Small intestine (tissue), 7 donors: ENCODE results near the gene PIEZO2. TPM values are rescaled to one million over a fixed set of nuclear protein-coding genes. Genes with fewer than 3 reads are reported as not detected.
A peak's percentile ranks its signal among the peaks of the same experiment; 100 is the strongest.

Experiments used
- DNase-seq, 2 donors: peaks; one replicate each; pipeline versions ENCODE4 v3.0.0 to v3.0.0-alpha.2; 2013
- FAIRE-seq: peaks from 2 replicates; lab custom pipeline; 2012; peaks lifted over from hg19 to GRCh38; lab: Jason Lieb, UNC
- H3K27ac ChIP-seq, 3 donors: one replicate each; pipeline ENCODE4 v1.5.1; 2013; ENCODE audit warnings: low read length in 2 of 3, mild to moderate bottlenecking in 2 of 3, control low read depth in 1 of 3, inconsistent platforms in 1 of 3, low read depth in 1 of 3, moderate library complexity in 1 of 3
- H3K27me3 ChIP-seq, 3 donors: one replicate each; pipeline ENCODE4 v1.6.1; 2013; ENCODE audit warnings: low read length in 3 of 3, inconsistent platforms in 1 of 3; ENCODE audit not compliant: control insufficient read depth in 3 of 3, insufficient read depth in 3 of 3
- H3K36me3 ChIP-seq, 3 donors: one replicate each; pipeline ENCODE4 v1.6.1; 2013; ENCODE audit warnings: low read length in 3 of 3, inconsistent platforms in 1 of 3, low read depth in 1 of 3, mild to moderate bottlenecking in 1 of 3, moderate library complexity in 1 of 3; ENCODE audit not compliant: control insufficient read depth in 3 of 3, insufficient read depth in 2 of 3
- H3K4me1 ChIP-seq, 3 donors: one replicate each; pipeline ENCODE4 v1.6.1; 2013; ENCODE audit warnings: low read length in 2 of 3, inconsistent platforms in 1 of 3, low read depth in 1 of 3, mild to moderate bottlenecking in 1 of 3, moderate library complexity in 1 of 3; ENCODE audit not compliant: control insufficient read depth in 3 of 3, insufficient read depth in 2 of 3
- H3K4me3 ChIP-seq, 3 donors: one replicate each; pipeline ENCODE4 v1.5.1; 2013; ENCODE audit warnings: low read length in 3 of 3, control low read depth in 1 of 3, inconsistent platforms in 1 of 3, low read depth in 1 of 3, mild to moderate bottlenecking in 1 of 3, moderate library complexity in 1 of 3
- H3K9me3 ChIP-seq, 2 donors: one replicate each; pipeline ENCODE4 v1.6.1; 2013; ENCODE audit warnings: low read depth in 1 of 2, low read length in 1 of 2; ENCODE audit not compliant: control insufficient read depth in 2 of 2, insufficient read depth in 1 of 2
- WGBS, 3 donors: extraction: QIAGEN DNeasy Blood & Tissue Kit; methylation state at CpG; one replicate each; pipeline ENCODE4 v1.1.7; 2013; 5-methylcytosine and 5-hydroxymethylcytosine counted together
- polyA plus RNA-seq, 4 donors: library from polyadenylated mRNA; stranded (reverse) in 3 of 4; unstranded in 1 of 4; fragments of 200-250 nt in 3 of 4; fragments of 120-200 nt in 1 of 4; gene quantifications; one replicate each; pipeline versions ENCODE4 v1.2.1 to v1.2.3, GENCODE V29; 2013
- donor health status: healthy with polysubstance abuse.
- donor health status: control.
- donor health status: control.
- donor health status: Bipolar disorder and iron deficiency.
- donor health status: healthy.

Gene PIEZO2
- polyA plus RNA-seq, 4 donors, result 0.81 to 30.2 (median 1.8) TPM; not detected in 1

DNA sequence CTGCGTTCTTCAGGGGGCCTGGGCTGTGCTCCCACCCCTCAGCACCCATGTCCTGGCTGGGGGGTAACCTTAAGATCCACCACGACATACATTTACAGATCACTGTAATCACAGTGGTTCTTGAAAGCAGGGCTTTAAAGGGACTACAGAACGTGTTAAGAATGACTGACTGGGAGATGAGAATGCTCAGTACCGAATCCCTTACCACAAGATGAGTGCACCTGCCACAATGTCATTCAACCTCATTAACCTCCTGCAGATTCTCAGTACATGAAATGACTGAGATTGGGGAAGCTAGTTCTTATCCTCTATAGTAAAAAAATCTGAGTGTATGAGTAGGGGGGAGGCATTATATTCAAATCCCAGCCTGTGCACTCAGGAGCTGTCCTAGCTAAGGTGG lies 10.5 kb upstream of the PIEZO2 start:
- DNase-seq, result no peak
- FAIRE-seq, result no peak
- no peaks in the 10 kb centered on the region for H3K9me3 ChIP-seq
- H3K36me3 ChIP-seq, result no peaks in the 10 kb centered on the region
- no peaks in the 10 kb centered on the region for H3K4me1 ChIP-seq
- no peaks in the 10 kb centered on the region for H3K27me3 ChIP-seq
- no peak overlapping the region for H3K4me3 ChIP-seq
- 59 to 77% (median 62%) methylated on average over 4 of the region's 4 CpGs for WGBS, 3 donors
- H3K27ac ChIP-seq, result no peak overlapping the region

DNA sequence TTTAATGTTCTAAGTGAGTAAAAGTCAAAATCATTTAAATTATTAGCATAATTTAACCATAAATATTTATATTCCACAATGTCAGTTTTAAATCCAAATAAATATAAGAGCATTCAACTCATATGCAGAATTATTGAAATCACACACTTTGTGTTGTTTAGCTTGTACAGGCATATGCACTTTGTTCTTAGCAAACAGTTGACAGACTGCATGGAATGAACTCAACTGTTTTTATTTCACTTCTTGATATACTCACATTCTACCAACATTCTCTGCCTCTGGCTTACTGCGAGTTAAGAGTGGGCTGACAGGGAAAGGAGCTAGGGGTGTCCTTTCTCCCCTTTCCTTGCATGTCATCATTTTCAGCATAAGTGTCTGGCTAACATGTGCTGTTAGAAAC lies 7.6 kb upstream of the PIEZO2 start:
- 77 to 85% (median 80%) methylated on average over 1 of the region's 1 CpG for WGBS, 3 donors

DNA sequence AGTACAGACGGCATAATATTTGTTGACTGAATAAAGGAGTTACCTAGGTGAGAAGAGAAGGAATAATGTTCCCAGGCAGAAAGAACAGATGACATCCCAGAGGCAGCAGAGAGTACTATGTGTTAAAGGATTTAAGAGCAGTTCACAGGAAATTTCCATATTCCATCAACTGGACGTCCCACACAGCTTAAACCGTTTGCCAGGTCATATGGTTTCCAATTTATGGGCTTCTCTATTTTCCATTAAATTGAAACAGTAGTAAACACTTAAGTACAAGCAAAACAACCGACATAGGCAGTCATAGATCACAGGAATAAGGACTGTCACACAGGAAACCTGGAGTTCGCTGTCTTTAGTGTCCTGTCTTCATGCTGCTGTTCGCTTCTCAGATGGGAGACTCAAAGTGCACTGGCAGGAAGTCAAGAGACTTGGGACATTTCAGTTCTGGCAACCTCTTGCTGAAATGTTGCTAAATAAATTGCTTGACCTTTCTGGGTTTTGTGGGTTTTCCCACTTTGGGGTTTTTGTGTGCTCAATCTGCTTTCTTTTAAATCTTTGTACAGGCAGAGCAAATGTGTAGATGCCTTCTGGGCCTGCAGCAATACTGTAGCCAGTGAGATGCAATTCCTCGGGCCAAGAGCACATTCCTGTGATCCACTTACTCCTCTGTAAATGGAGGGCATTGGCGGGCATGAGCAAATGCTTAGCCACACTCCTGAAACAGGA lies 5.8 kb upstream of the PIEZO2 start:
- no peaks in the 10 kb centered on the region for H3K4me1 ChIP-seq
- 63 to 71% (median 70%) methylated on average over 8 of the region's 8 CpGs for WGBS, 3 donors
- no peak overlapping the region for H3K27ac ChIP-seq
- no peaks in the 10 kb centered on the region for H3K9me3 ChIP-seq
- no peak overlapping the region for H3K4me3 ChIP-seq
- FAIRE-seq (no peak), DNase-seq (no peak)
- H3K27me3 ChIP-seq, result peaks cover 0 to 13% (median 2%) of the 10 kb centered on the region in 3 donors
- H3K36me3 ChIP-seq, result no peaks in the 10 kb centered on the region

More for the DNA sequence above, 7.6 kb upstream of the PIEZO2 start:
- DNase-seq (no peak), FAIRE-seq (no peak)
- no peak overlapping the region for H3K4me3 ChIP-seq
- no peaks in the 10 kb centered on the region for H3K36me3 ChIP-seq
- no peak overlapping the region for H3K27ac ChIP-seq
- no peaks in the 10 kb centered on the region for H3K4me1 ChIP-seq
- H3K27me3 ChIP-seq, result no peaks in the 10 kb centered on the region
- no peaks in the 10 kb centered on the region for H3K9me3 ChIP-seq

DNA sequence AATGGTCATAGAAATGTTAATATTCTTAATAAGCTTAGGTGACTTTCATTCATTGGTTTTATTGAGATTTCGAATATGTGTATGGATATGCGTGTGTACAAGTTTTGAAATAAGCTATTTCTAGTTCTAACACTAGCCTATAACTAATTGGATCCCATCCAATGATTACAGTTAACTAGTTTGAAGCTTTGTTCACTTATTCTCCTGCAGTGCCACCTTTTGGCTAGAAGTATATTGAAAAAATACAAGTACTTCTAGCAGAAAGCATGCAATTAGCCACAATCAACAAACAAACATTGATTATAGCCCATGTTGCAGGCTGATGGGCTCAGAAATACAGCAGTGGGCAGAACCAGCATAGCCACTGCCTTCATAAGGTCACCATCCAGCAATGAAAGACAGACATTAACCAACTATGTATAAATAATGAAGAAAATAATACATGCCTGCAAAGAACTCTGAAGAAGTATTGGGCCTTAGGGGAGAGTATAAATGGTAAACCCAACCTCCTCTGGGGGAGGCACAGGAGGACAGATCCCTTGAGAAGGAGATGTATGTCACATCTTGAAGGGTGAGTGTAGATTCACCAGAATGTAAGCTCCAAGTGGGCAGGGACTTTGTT lies 5.1 kb upstream of the PIEZO2 start:
- Histone ChIP-seq H3K9me3 (no peaks in the 10 kb centered on the region), H3K27ac (no peak overlapping the region), H3K4me3 (no peak overlapping the region), H3K36me3 (no peaks in the 10 kb centered on the region), H3K27me3 (peaks cover 0 to 20% (median 7%) of the 10 kb centered on the region in 3 donors), H3K4me1 (no peaks in the 10 kb centered on the region)
- WGBS, 3 donors, result 4 to 31% (median 5%) methylated on average over 2 of the region's 2 CpGs
- peak; percentile 58 to 69 for DNase-seq
- FAIRE-seq, result peak; percentile 79

DNA sequence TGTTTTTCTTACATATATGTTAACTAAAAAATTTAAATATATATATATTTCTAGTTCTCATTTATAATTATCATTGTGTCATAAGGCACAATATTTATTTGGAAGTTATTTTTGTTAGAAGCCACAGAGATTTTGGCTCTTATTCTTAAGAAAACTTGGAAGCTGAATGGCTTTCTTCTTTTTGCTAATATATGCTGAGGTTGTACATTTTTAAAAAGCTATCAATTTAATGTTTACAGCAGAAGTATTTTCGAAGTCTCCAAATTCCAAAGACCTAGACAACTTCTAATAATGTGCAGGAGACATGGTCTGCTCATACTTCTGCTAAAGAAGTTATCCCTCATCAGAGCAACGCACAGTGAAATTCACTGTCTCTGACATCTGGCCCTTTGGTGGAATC lies 3.7 kb upstream of the PIEZO2 start:
- no peak for FAIRE-seq
- WGBS, 3 donors, result 73 to 79% (median 79%) methylated on average over 2 of the region's 2 CpGs
- no peak overlapping the region for H3K4me3 ChIP-seq
- peaks cover 8 to 30% (median 12%) of the 10 kb centered on the region in 3 donors for H3K27me3 ChIP-seq
- peaks cover 0 to 3% (median 0%) of the 10 kb centered on the region in 3 donors for H3K4me1 ChIP-seq
- no peaks in the 10 kb centered on the region for H3K36me3 ChIP-seq
- H3K9me3 ChIP-seq, result no peaks in the 10 kb centered on the region
- no peak for DNase-seq
- H3K27ac ChIP-seq, result no peak overlapping the region

DNA sequence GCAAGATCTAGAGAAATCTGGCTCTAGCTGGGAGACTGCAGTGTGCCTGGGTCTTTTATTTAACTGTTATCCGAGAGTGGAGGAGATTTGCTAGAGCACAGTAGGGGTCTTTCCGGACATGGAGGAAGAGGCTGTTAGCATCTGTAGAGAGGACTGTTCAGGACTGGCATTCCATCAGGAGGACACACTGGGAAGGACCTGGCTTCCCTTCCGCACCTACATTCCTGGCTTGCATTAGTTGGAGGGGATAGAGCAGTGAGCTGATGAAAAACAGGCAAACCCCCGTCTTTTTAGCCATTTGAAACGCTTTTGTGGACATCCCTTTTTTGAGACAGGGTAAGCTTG lies 874 bp upstream of the PIEZO2 start:
- no peak for FAIRE-seq
- H3K36me3 ChIP-seq, result no peaks in the 10 kb centered on the region
- DNase-seq, result no peak
- H3K27ac ChIP-seq, result no peak overlapping the region
- peaks cover 12 to 54% (median 14%) of the 10 kb centered on the region in 3 donors for H3K27me3 ChIP-seq
- no peaks in the 10 kb centered on the region for H3K9me3 ChIP-seq
- peaks cover 0 to 22% (median 0%) of the 10 kb centered on the region in 3 donors for H3K4me1 ChIP-seq
- 76 to 88% (median 80%) methylated on average over 5 of the region's 5 CpGs for WGBS, 3 donors
- no peak overlapping the region for H3K4me3 ChIP-seq

DNA sequence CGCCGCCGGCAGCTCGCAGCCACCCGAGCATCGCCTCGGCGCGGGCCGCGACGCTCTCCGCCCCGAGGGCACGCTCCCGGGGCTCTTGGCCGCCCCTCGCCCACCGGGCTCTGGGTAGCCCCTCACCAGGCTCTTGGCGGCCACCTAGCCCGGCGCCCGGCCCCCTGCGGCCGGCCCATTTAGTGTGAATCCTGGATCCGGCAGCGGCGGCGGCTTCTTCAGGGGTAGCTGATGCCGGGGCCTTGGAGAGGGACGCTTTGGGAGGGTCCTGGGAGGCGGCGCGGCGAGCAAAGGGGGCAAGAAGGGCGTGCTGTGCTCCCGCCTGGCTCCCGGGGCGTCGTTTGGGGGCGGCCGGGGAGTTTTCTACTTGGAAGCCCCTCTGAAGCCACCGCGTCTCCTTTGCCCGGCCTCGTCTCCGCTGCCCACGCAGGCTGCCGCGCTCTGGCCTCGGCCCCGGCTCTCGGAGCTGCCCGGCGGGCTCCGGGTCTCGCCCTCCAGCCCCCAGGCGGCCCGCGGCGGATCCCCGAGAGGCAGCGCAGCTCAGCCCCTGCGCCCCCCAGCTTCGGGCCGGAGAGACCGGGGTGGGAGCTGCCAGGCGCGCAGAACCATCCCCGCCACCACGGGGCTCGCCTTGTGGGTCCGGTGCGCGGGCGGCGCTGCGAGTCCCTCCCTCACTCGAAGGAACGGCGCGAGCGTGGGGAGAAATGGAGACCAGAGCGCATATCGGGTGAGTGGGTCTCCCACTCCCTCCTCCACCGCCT lies 509 bp downstream of the PIEZO2 start:
- DNase-seq (no peak), FAIRE-seq (no peak)
- Histone ChIP-seq H3K9me3 (no peaks in the 10 kb centered on the region), H3K27ac (no peak overlapping the region), H3K36me3 (no peaks in the 10 kb centered on the region), H3K4me3 (peak overlapping the region in 2 of 3 donors; percentile 26 to 43), H3K4me1 (peaks cover 0 to 22% (median 0%) of the 10 kb centered on the region in 3 donors), H3K27me3 (peaks cover 12 to 54% (median 14%) of the 10 kb centered on the region in 3 donors)
- WGBS, 3 donors, result 2 to 10% (median 8%) methylated on average over 53 to 86 of the region's 86 CpGs

DNA sequence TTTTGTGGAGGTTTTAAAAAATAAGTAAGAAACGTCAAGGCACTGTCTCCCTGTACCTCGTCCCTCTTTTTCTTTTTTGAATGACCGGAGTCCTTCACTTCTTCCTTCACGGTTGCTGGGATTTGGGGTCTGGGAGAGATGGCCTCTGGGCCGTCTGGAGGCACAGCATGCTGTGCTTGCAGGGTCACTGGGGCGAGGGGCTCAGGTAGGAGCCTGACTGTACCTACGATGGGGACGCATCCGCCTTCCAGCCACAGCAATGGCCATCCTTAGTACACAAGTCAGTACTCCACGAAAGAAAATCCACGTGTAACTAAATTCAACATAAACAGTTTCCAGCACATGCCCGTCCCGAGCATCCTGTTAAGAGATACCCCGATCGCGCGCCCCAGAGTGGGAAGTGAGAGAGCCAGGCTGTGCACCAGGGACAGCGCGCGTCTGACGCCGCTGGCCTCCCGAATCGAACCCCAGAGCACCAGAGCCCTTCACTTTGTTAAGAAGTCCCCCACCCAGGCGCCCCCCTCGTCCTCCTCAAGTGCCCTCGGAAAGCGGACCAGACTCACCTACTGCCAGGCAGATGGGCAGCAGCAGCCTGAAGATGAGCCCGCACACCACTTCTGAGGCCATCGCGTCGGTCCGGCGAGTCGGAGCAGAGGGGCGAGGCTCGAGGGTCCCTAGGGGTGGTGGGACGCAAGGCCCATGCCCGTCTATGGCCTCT lies 1.2 kb downstream of the PIEZO2 start:
- DNase-seq (peak in 1 of 2 donors; percentile 44), FAIRE-seq (no peak)
- peaks cover 12 to 54% (median 14%) of the 10 kb centered on the region in 3 donors for H3K27me3 ChIP-seq
- H3K27ac ChIP-seq, result no peak overlapping the region
- no peaks in the 10 kb centered on the region for H3K36me3 ChIP-seq
- H3K4me1 ChIP-seq, result peaks cover 0 to 22% (median 0%) of the 10 kb centered on the region in 3 donors
- 7 to 21% (median 17%) methylated on average over 38 to 39 of the region's 39 CpGs for WGBS, 3 donors
- H3K9me3 ChIP-seq, result no peaks in the 10 kb centered on the region
- peak overlapping the region in 2 of 3 donors; percentile 8 to 43 for H3K4me3 ChIP-seq
